ENCODE measurements around the gene ARHGAP22. TPM values are rescaled to one million over a fixed set of nuclear protein-coding genes. Genes with fewer than 3 reads are reported as not detected.

ARHGAP22 gene
- total RNA-seq, 1 experiment from 2014 or later = not detected

- H3K27me3 ChIP-seq = no peaks in the 10 kb centered on the region
- H3K4me1 ChIP-seq = peaks cover 17% of the 10 kb centered on the region; the same call in 1 of the 2 replicates
- no peaks in the 10 kb centered on the region for H3K36me3 ChIP-seq
- no peak for DNase-seq
- H3K27ac ChIP-seq = no peak overlapping the region
- H3K9me3 ChIP-seq (replicated peaks) = no peaks in the 10 kb centered on the region
- no peak overlapping the region for H3K4me3 ChIP-seq
These were observed 145.4 kb downstream of the ARHGAP22 start for GRCh38 chr10:48459270-48460150.

DNA sequence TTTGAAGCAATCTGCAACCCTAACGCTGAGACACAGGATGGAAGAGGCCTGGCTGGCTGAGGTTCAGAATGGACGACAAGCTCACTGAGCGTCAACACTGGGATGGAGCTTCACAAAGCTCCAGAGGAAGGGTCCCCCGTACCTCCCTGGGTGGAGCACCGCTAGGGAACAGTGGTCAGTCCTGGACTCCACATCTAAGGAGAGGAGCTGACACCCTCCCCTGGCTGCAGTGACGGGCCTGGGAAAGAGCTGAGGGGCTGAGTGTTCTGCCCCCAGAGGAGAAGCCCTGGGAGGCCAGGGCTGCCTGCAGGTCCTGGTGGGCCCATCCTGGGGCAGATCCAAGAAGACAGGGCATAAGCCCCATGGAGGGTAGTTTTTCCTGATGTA, 146.2 kb downstream of the ARHGAP22 start:
- no peaks in the 10 kb centered on the region for H3K36me3 ChIP-seq
- peaks cover 17% of the 10 kb centered on the region; the same call in 1 of the 2 replicates for H3K4me1 ChIP-seq
- no peaks in the 10 kb centered on the region for H3K27me3 ChIP-seq
- H3K27ac ChIP-seq = no peak overlapping the region
- DNase-seq = no peak
- no peak overlapping the region for H3K4me3 ChIP-seq
- H3K9me3 ChIP-seq (replicated peaks) = no peaks in the 10 kb centered on the region

- H3K4me1 ChIP-seq = peaks cover 17% of the 10 kb centered on the region; the same call in 1 of the 2 replicates
- H3K36me3 ChIP-seq = no peaks in the 10 kb centered on the region
- no peak overlapping the region for H3K27ac ChIP-seq
- H3K4me3 ChIP-seq = no peak overlapping the region
- H3K27me3 ChIP-seq = no peaks in the 10 kb centered on the region
- no peaks in the 10 kb centered on the region for H3K9me3 ChIP-seq (replicated peaks)
- DNase-seq = no peak
These were observed 146.8 kb downstream of the ARHGAP22 start for GRCh38 chr10:48457949-48458661.

GRCh38 chr10:48456808-48457761, 147.8 kb downstream of the ARHGAP22 start:
- Histone ChIP-seq H3K4me3 (no peak overlapping the region), H3K9me3 (replicated peaks) (no peaks in the 10 kb centered on the region), H3K36me3 (no peaks in the 10 kb centered on the region), H3K27me3 (no peaks in the 10 kb centered on the region), H3K27ac (no peak overlapping the region), H3K4me1 (peaks cover 17% of the 10 kb centered on the region; the same call in 1 of the 2 replicates)
- no peak for DNase-seq

DNA sequence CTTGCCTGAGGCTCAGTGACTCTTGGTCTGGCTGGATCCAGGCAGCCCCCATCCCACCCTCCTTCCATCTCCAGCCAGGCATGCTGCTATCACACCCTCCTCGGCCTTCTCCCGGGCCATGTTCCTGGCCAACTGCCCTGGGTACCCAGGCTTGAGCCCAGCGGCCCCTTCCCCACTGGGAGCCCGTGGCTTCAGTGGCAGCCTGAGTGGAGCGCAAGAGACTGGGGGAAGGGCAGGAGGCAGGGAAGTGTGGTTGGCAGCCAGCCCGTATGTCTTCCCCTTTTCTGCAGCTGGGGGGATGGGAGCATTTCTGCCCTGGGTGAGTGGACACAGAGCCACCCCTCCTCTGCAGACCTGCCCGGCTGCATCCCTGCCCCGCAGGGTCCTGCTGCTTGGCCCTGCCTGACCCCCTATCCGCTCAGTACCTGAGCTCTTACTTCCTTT, 148.5 kb downstream of the ARHGAP22 start:
- Histone ChIP-seq H3K27ac (no peak overlapping the region), H3K4me3 (peak overlapping the region; percentile 11; the same call in 1 of the 2 replicates), H3K4me1 (peaks cover 17% of the 10 kb centered on the region; the same call in 1 of the 2 replicates), H3K27me3 (no peaks in the 10 kb centered on the region), H3K36me3 (no peaks in the 10 kb centered on the region), H3K9me3 (replicated peaks) (no peaks in the 10 kb centered on the region)
- peak; percentile 27 to 48 for DNase-seq

- H3K4me3 ChIP-seq = no peak overlapping the region
- no peaks in the 10 kb centered on the region for H3K36me3 ChIP-seq
- H3K27ac ChIP-seq = no peak overlapping the region
- peak; percentile 66 to 79 for DNase-seq
- H3K27me3 ChIP-seq = no peaks in the 10 kb centered on the region
- H3K4me1 ChIP-seq = peaks cover 17% of the 10 kb centered on the region; the same call in 1 of the 2 replicates
- no peaks in the 10 kb centered on the region for H3K9me3 ChIP-seq (replicated peaks)
These were observed 149.3 kb downstream of the ARHGAP22 start for GRCh38 chr10:48455392-48456151.

DNA sequence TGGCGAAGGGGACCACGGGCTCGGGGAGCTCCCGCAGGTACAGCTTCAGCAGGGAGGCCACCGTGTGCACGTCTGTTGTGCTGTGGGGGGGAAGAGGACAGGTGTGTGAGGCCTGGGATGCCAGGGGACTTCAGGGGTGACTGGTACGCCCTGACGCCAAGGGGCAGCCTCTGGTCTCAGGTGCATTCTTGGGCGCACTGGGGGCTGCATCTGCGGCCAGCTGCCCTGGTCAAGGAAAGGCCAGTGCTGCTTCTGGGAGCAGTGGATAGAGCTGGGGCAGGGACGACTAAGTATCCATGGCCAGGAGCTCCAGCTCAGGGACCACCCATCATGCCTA, 149.8 kb downstream of the ARHGAP22 start:
- no peaks in the 10 kb centered on the region for H3K27me3 ChIP-seq
- H3K36me3 ChIP-seq = no peaks in the 10 kb centered on the region
- no peak overlapping the region for H3K27ac ChIP-seq
- no peak overlapping the region for H3K4me3 ChIP-seq
- H3K4me1 ChIP-seq = peaks cover 17% of the 10 kb centered on the region; the same call in 1 of the 2 replicates
- no peaks in the 10 kb centered on the region for H3K9me3 ChIP-seq (replicated peaks)
- DNase-seq = no peak

- H3K4me3 ChIP-seq = no peak overlapping the region
- no peaks in the 10 kb centered on the region for H3K27me3 ChIP-seq
- peaks cover 17% of the 10 kb centered on the region; the same call in 1 of the 2 replicates for H3K4me1 ChIP-seq
- no peak overlapping the region for H3K27ac ChIP-seq
- no peaks in the 10 kb centered on the region for H3K36me3 ChIP-seq
- DNase-seq = no peak
- H3K9me3 ChIP-seq (replicated peaks) = no peaks in the 10 kb centered on the region
These were observed 150.4 kb downstream of the ARHGAP22 start for GRCh38 chr10:48454302-48455054.

DNA sequence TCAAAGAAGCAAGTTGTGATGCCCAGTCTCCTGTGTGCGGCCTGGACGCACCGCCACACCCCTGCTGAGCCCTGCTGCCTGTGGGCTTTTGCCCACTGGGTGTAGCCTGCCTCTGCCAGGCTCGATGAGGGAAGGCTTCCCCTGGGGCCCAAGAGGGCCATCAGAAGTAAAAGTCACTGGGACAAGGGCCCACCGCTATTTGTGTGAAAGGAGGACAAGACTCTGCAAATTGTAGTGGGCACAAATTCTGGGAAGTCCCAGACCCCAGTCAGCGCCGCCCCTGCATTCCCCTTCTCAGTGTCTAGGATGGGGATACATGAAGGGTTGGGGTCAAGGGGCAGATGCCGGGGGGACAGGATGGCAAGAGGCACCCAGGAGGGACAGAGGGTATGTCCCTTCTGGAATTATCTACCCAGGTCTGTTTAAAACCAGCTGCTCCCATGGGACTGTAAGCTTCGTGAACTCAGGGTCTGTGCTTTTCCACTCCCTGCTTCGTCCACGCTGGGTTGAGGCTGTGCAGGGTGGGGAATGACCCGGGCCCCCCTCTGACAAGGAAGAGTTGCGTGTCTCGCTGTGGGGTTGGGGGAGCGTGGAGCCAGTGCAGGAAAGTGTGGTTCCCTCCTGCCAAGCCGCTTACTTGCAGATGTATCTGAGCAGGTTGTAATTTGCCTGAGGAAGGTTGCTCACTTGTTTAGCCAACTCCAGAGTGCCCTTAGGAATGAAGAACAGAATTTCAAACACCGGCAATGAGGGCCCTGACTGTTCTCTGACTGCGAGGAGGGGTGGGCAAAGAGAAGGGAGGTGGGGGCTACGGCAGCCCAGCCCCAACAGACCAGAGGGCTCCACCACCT, 151.2 kb downstream of the ARHGAP22 start:
- Histone ChIP-seq H3K4me3 (no peak overlapping the region), H3K9me3 (replicated peaks) (no peaks in the 10 kb centered on the region), H3K4me1 (peaks cover 17% of the 10 kb centered on the region; the same call in 1 of the 2 replicates), H3K27me3 (no peaks in the 10 kb centered on the region), H3K27ac (no peak overlapping the region), H3K36me3 (no peaks in the 10 kb centered on the region)
- DNase-seq = no peak

- Histone ChIP-seq H3K27me3 (no peaks in the 10 kb centered on the region), H3K4me1 (peaks cover 17% of the 10 kb centered on the region; the same call in 1 of the 2 replicates), H3K27ac (no peak overlapping the region), H3K9me3 (replicated peaks) (no peaks in the 10 kb centered on the region), H3K4me3 (no peak overlapping the region), H3K36me3 (no peaks in the 10 kb centered on the region)
- DNase-seq = no peak
These were observed 151.9 kb downstream of the ARHGAP22 start for GRCh38 chr10:48452879-48453412.

GRCh38 chr10:48451969-48452878, 152.6 kb downstream of the ARHGAP22 start:
- no peak overlapping the region for H3K27ac ChIP-seq
- H3K4me3 ChIP-seq = no peak overlapping the region
- no peak for DNase-seq

More at GRCh38 chr10:48451969-48452878, 152.6 kb downstream of the ARHGAP22 start:
- Histone ChIP-seq H3K9me3 (replicated peaks) (no peaks in the 10 kb centered on the region), H3K4me1 (peaks cover 17% of the 10 kb centered on the region; the same call in 1 of the 2 replicates), H3K36me3 (no peaks in the 10 kb centered on the region), H3K27me3 (no peaks in the 10 kb centered on the region)
